Measurements from ENCODE around the gene FOXN4. TPM values are rescaled to one million over a fixed set of nuclear protein-coding genes. Genes with fewer than 3 reads are reported as not detected.

The FOXN4 gene
- total and polyA plus RNA-seq, 8 donors: 0.12 TPM; not detected in 7

GRCh38 chr12:109263439-109263838, 45.6 kb downstream of the FOXN4 start:
- intact Hi-C loops (cut with DNase I): loop anchor here in 2 of 3 donors (5.0 to 10.0 kb wide), 2 partner anchors 121 to 124 kb away; no protein-coding TSS in a partner anchor
- Histone ChIP-seq H3K27ac (no peak overlapping the region), H3K27me3 (no peaks in the 10 kb centered on the region), H3K4me3 (no peak overlapping the region), H3K4me1 (no peaks in the 10 kb centered on the region), H3K36me3 (peaks cover 0 to 83% (median 10%) of the 10 kb centered on the region in 3 donors), H3K9me3 (no peaks in the 10 kb centered on the region)
- no peak for TF ChIP-seq CTCF (IDR thresholded peaks at IDR 0.05)
- DNase-seq (no peak), ATAC-seq (no peak), FAIRE-seq (no peak)
- WGBS, 2 donors: 96 to 99% methylated on average over 3 of the region's 3 CpGs

GRCh38 chr12:109261939-109262338, 47.1 kb downstream of the FOXN4 start:
- peaks cover 0 to 88% (median 10%) of the 10 kb centered on the region in 3 donors for H3K36me3 ChIP-seq
- no peak for FAIRE-seq
- no peak overlapping the region for H3K27ac ChIP-seq
- no peak for TF ChIP-seq CTCF (IDR thresholded peaks at IDR 0.05)
- no peaks in the 10 kb centered on the region for H3K9me3 ChIP-seq
- H3K27me3 ChIP-seq: no peaks in the 10 kb centered on the region
- 93 to 100% methylated on average over 2 of the region's 2 CpGs for WGBS, 2 donors
- intact Hi-C loops (cut with DNase I): loop anchor here in 2 of 3 donors (5.0 to 10.0 kb wide), 2 partner anchors 123 to 125 kb away; no protein-coding TSS in a partner anchor
- H3K4me1 ChIP-seq: no peaks in the 10 kb centered on the region
- no peak overlapping the region for H3K4me3 ChIP-seq
- no peak for ATAC-seq
- DNase-seq: no peak

DNA sequence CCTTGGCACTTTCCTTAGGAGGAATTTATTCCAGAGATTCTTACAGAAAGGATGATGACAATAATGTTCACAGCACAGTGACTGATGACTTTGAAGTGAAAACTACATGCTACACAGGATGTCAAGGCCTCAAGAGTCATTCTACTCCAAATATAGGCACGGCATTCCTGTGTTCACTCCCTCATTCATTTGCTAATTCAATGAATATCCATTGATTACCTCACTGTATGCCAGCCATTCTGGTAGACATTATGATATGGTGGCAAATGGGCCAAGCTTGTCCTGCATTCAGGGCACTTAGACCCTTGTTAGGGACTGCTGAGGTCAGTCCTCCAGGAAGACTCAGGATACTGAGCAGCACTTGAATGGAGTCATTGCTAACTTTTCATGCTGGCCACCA, 48.0 kb downstream of the FOXN4 start:
- H3K36me3 ChIP-seq: peaks cover 0 to 89% (median 10%) of the 10 kb centered on the region in 3 donors
- no peak for TF ChIP-seq CTCF (IDR thresholded peaks at IDR 0.05)
- H3K4me3 ChIP-seq: no peak overlapping the region
- no peak overlapping the region for H3K27ac ChIP-seq
- DNase-seq (no peak), ATAC-seq (no peak), FAIRE-seq (no peak)
- H3K4me1 ChIP-seq: no peaks in the 10 kb centered on the region
- no peaks in the 10 kb centered on the region for H3K27me3 ChIP-seq
- no peaks in the 10 kb centered on the region for H3K9me3 ChIP-seq
- intact Hi-C loops (cut with DNase I): loop anchor here in 2 of 3 donors (5.0 to 10.0 kb wide), 2 partner anchors 124 to 126 kb away; no protein-coding TSS in a partner anchor
- 96 to 100% methylated on average over 1 of the region's 1 CpG for WGBS, 2 donors

DNA sequence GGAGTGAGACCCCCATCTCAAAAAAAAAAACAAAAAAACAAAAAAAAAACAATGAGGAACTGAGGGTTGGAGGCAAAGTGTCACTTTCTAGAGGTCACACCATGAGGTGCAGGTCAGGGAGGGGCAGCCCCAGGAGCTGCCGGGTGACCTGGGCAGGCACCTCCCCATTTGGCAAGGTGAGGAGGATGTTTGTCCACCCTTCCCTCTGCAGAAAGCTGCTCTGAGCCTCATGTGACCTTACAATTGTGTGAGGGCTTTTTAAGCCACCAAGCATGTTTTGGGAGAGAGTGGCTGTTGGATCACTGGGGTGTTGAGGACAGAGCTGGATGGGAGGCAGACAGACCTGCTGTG, 49.6 kb downstream of the FOXN4 start:
- no peak for FAIRE-seq
- no peaks in the 10 kb centered on the region for H3K9me3 ChIP-seq
- WGBS, 2 donors: 55 to 67% methylated on average over 1 of the region's 1 CpG
- no peaks in the 10 kb centered on the region for H3K27me3 ChIP-seq
- no peak overlapping the region for H3K4me3 ChIP-seq
- H3K27ac ChIP-seq: no peak overlapping the region
- no peak for ATAC-seq
- no peak for TF ChIP-seq CTCF (IDR thresholded peaks at IDR 0.05)
- peaks cover 0 to 85% (median 0%) of the 10 kb centered on the region in 3 donors for H3K36me3 ChIP-seq
- H3K4me1 ChIP-seq: no peaks in the 10 kb centered on the region
- intact Hi-C loops (cut with DNase I): no loop called here
- no peak for DNase-seq

DNA sequence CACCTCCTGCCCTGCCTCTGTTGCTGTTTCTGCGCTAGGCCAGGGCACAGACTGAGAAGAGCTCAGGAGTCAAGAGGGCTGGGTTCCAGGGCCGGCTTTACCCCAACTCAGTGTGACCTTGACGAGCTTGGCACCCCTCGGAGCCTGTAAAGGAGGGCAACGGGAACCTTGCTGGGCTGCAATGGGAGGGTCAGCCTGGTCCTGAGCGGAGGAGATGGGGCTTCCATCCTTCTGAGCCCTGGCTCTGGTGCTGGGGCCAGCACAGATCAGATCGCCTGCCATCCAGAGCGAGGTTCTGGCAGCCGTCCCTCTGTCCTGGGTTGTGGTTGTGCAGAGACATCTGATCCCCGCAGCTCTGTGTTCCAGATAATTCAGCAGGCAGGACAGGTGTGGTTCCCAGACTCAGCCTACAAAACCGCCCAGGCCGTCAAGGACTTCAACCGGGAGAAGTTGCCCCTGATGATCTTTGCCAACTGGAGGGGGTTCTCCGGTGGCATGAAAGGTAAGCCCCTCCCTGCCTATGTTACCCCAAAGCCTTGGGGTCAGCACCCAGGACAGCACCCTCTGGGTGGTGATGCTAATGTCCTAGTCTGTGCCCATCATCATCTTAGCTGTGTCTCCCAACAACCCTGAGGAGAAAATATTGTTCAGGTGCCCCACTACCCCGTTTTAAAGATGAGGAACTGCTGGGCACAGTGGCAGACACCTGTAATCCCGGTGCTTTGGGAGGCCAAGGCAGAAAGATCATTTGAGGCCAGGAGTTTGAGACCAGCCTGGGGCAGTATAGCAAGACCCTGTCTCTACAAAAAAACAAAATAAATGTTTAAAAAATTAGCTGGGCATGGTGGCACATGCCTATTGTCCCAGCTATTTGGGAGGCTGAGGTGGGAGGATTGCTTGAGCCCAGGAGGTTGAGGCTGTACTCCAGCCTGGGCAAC, 50.2 kb downstream of the FOXN4 start:
- Histone ChIP-seq H3K36me3 (peaks cover 0 to 82% (median 0%) of the 10 kb centered on the region in 3 donors), H3K27me3 (no peaks in the 10 kb centered on the region), H3K9me3 (no peaks in the 10 kb centered on the region), H3K4me3 (no peak overlapping the region), H3K27ac (no peak overlapping the region), H3K4me1 (no peaks in the 10 kb centered on the region)
- intact Hi-C loops (cut with DNase I): no loop called here
- no peak for TF ChIP-seq CTCF (IDR thresholded peaks at IDR 0.05)
- DNase-seq (peak in 1 of 6 donors; percentile 50), FAIRE-seq (no peak), ATAC-seq (no peak)
- WGBS, 2 donors: 78 to 80% methylated on average over 16 of the region's 16 CpGs
